ENCODE measurements around the gene TRIM9.
"Not testable (repeated sequence)": the region's sequence is repeated elsewhere in the genome, so short reads cannot be mapped to it uniquely, and the experiment has no call there.

Gene TRIM9

GRCh38 chr14:51002406-51002999 is 92.4 kb downstream of the TRIM9 start:
- no peak for DNase-seq

GRCh38 chr14:51000566-51000965 is 94.3 kb downstream of the TRIM9 start:
- no peak for DNase-seq

GRCh38 chr14:50999726-51000125 is 95.2 kb downstream of the TRIM9 start:
- no peak for DNase-seq

- DNase-seq = no peak
These were observed 96.3 kb downstream of the TRIM9 start for GRCh38 chr14:50998612-50999011.

GRCh38 chr14:50997712-50998111 is 97.2 kb downstream of the TRIM9 start:
- no peak for DNase-seq

GRCh38 chr14:50994158-50994557 is 100.7 kb downstream of the TRIM9 start:
- not testable (repeated sequence) for DNase-seq

- no peak for DNase-seq
These were observed 109.0 kb downstream of the TRIM9 start for GRCh38 chr14:50985859-50986331.

- DNase-seq = no peak
These were observed 109.6 kb downstream of the TRIM9 start for GRCh38 chr14:50985124-50985858.

GRCh38 chr14:50984036-50984710 is 110.7 kb downstream of the TRIM9 start:
- DNase-seq = no peak

GRCh38 chr14:50979941-50980850 is 114.7 kb downstream of the TRIM9 start:
- no peak for DNase-seq

GRCh38 chr14:50978888-50979287 is 116.0 kb downstream of the TRIM9 start:
- DNase-seq = no peak

GRCh38 chr14:50978529-50978871 is 116.4 kb downstream of the TRIM9 start:
- DNase-seq = no peak

GRCh38 chr14:50977863-50978528 is 116.9 kb downstream of the TRIM9 start:
- no peak for DNase-seq

GRCh38 chr14:50974118-50974517 is 120.8 kb downstream of the TRIM9 start:
- no peak for DNase-seq

GRCh38 chr14:50972734-50973133 is 122.2 kb downstream of the TRIM9 start:
- no peak for DNase-seq

- DNase-seq = no peak
These were observed 123.8 kb downstream of the TRIM9 start for GRCh38 chr14:50970886-50971781.

GRCh38 chr14:50967790-50968189 is 127.1 kb downstream of the TRIM9 start:
- DNase-seq = no peak

- no peak for DNase-seq
These were observed 127.8 kb downstream of the TRIM9 start for GRCh38 chr14:50967103-50967502.

GRCh38 chr14:50964683-50965390 is 130.1 kb downstream of the TRIM9 start:
- no peak for DNase-seq

- no peak for DNase-seq
These were observed 131.0 kb downstream of the TRIM9 start for GRCh38 chr14:50963919-50964318.
